CD14-positive monocyte (primary cell): ENCODE data around the gene XYLT1. TPM values are rescaled to one million over a fixed set of nuclear protein-coding genes. Genes with fewer than 3 reads are reported as not detected.

Experiments
- DNase-seq, 3 donors: peaks; one replicate each; pipeline ENCODE4 v3.0.0-alpha.2; 2011 to 2022
- H2AFZ ChIP-seq: 2 replicates; pipeline ENCODE4 v1.6.0; 2012; ENCODE audit warnings: mild to moderate bottlenecking, low read depth, low read length, inconsistent platforms; ENCODE audit not compliant: insufficient read depth, poor library complexity, severe bottlenecking
- H3K27ac ChIP-seq, 2 donors: 1 replicate in 1 of 2; 2 replicates in 1 of 2; pipeline ENCODE4 v1.5.1; 2012 to 2013; ENCODE audit warnings: low read length in 2 of 2, control low read depth in 1 of 2, inconsistent platforms in 1 of 2, low read depth in 1 of 2, mild to moderate bottlenecking in 1 of 2
- H3K27me3 ChIP-seq, 2 donors: one replicate each; pipeline versions ENCODE4 v1.6.0 to v1.6.1; 2011 to 2013; ENCODE audit warnings: low read length in 2 of 2; ENCODE audit not compliant: control insufficient read depth in 2 of 2, insufficient read depth in 2 of 2
- H3K36me3 ChIP-seq, 2 donors: replicated peaks in 1 of 2; 1 replicate in 1 of 2; 2 replicates in 1 of 2; pipeline versions ENCODE4 v1.5.1 to v1.6.1; 2012 to 2013; ENCODE audit warnings: low read length in 2 of 2, control low read depth in 1 of 2, inconsistent platforms in 1 of 2, mild to moderate bottlenecking in 1 of 2; ENCODE audit not compliant: insufficient read depth in 2 of 2, control insufficient read depth in 1 of 2
- H3K4me1 ChIP-seq, 2 donors: 1 replicate in 1 of 2; 2 replicates in 1 of 2; pipeline versions ENCODE4 v1.5.1 to v1.6.1; 2012 to 2013; ENCODE audit warnings: low read length in 2 of 2, control low read depth in 1 of 2, inconsistent platforms in 1 of 2, mild to moderate bottlenecking in 1 of 2, moderate library complexity in 1 of 2; ENCODE audit not compliant: insufficient read depth in 2 of 2, control insufficient read depth in 1 of 2
- H3K4me2 ChIP-seq: replicated peaks from 2 replicates; pipeline ENCODE3; 2012; ENCODE audit warnings: low read length, moderate library complexity, mild to moderate bottlenecking; ENCODE audit not compliant: poor library complexity, severe bottlenecking; ENCODE audit errors: extremely low read depth
- H3K4me3 ChIP-seq, 3 experiments: fragments of 200-600 bp in 1 of 3; sonication (generic) in 1 of 3; replicated peaks in 1 of 3; 1 replicate in 2 of 3; 2 replicates in 1 of 3; pipeline ENCODE4 v1.5.1; 2011 to 2013; ENCODE audit warnings: low read length in 3 of 3, mild to moderate bottlenecking in 3 of 3, control low read depth in 2 of 3, low read depth in 2 of 3, inconsistent platforms in 1 of 3, moderate library complexity in 1 of 3
- H3K79me2 ChIP-seq: 2 replicates; pipeline ENCODE4 v1.6.0; 2012; ENCODE audit warnings: mild to moderate bottlenecking, control low read depth, inconsistent platforms, low read length, moderate library complexity; ENCODE audit not compliant: insufficient read depth
- H3K9ac ChIP-seq: 2 replicates; pipeline ENCODE4 v1.6.0; 2017; ENCODE audit warnings: low read length, mild to moderate bottlenecking; ENCODE audit not compliant: insufficient read depth, poor library complexity, severe bottlenecking
- H3K9me3 ChIP-seq, 2 donors: replicated peaks in 1 of 2; 1 replicate in 1 of 2; 2 replicates in 1 of 2; pipeline versions ENCODE4 v1.5.1 to v1.6.1; 2012 to 2013; ENCODE audit warnings: low read length in 2 of 2, control low read depth in 1 of 2; ENCODE audit not compliant: control insufficient read depth in 1 of 2, insufficient read depth in 1 of 2
- H4K20me1 ChIP-seq: 2 replicates; pipeline ENCODE4 v1.6.0; 2012; ENCODE audit warnings: mild to moderate bottlenecking, low read length, control low read depth, moderate library complexity; ENCODE audit not compliant: insufficient read depth
- H3K27ac Mint-ChIP-seq, 7 donors: one replicate each; pipeline ENCODE4 v1.8.0; 2020; ENCODE audit warnings: mild to moderate bottlenecking in 7 of 7, mixed read lengths in 7 of 7, moderate library complexity in 6 of 7, inconsistent platforms in 2 of 7
- H3K27me3 Mint-ChIP-seq, 3 donors: one replicate each; pipeline ENCODE4 v1.8.0; 2021 to 2022; ENCODE audit warnings: low read depth in 3 of 3, mild to moderate bottlenecking in 3 of 3, mixed read lengths in 3 of 3, moderate library complexity in 3 of 3, inconsistent platforms in 1 of 3
- H3K36me3 Mint-ChIP-seq, 2 donors: one replicate each; pipeline ENCODE4 v1.8.0; 2020; ENCODE audit warnings: mixed read lengths in 2 of 2, inconsistent platforms in 1 of 2, mild to moderate bottlenecking in 1 of 2
- H3K4me1 Mint-ChIP-seq: one replicate; pipeline ENCODE4 v1.8.0; 2020; ENCODE audit warnings: mild to moderate bottlenecking, mixed read lengths
- H3K4me3 Mint-ChIP-seq, 2 donors: one replicate each; pipeline ENCODE4 v1.8.0; 2020; ENCODE audit warnings: mild to moderate bottlenecking in 2 of 2, mixed read lengths in 2 of 2, moderate library complexity in 1 of 2
- H3K9me3 Mint-ChIP-seq, 7 donors: one replicate each; pipeline ENCODE4 v1.8.0; 2020 to 2022; ENCODE audit warnings: mixed read lengths in 7 of 7, mild to moderate bottlenecking in 6 of 7, moderate library complexity in 6 of 7, inconsistent platforms in 2 of 7
- CTCF ChIP-seq: fragments of 200-600 bp; IDR thresholded peaks from one replicate; pipeline ENCODE4 v1.8.0; 2022; ENCODE audit warnings: antibody characterized with exemption, mild to moderate bottlenecking
- whole genome bisulfite sequencing: methylation state at CpG from one replicate; pipeline ENCODE4 v1.1.5; 2013; ENCODE audit warnings: missing lambda C conversion rate; ENCODE audit not compliant: insufficient coverage; 5-methylcytosine and 5-hydroxymethylcytosine counted together
- intact Hi-C, 2 donors: fragments of 100-400 bp; cut with micrococcal nuclease; formaldehyde crosslinking; loops; one replicate each; pipeline versions ENCODE4 v1.15.0 to v1.15.1; 2023
- polyA plus RNA-seq, 3 donors: library from polyadenylated mRNA; depleted of rRNA in 1 of 3; unstranded in 2 of 3; stranded (reverse) in 1 of 3; fragments of 300-500 nt in 2 of 3; fragments of >200 nt in 1 of 3; fragmentation: Illumina TruSeq in 2 of 3; gene quantifications; 1 replicate in 2 of 3; 2 replicates in 1 of 3; pipeline ENCODE4 v1.2.3, GENCODE V29; 2012 to 2021

XYLT1 gene
- polyA plus RNA-seq, 3 donors, result 0.51 to 9.4 (median 1.6) TPM

DNA sequence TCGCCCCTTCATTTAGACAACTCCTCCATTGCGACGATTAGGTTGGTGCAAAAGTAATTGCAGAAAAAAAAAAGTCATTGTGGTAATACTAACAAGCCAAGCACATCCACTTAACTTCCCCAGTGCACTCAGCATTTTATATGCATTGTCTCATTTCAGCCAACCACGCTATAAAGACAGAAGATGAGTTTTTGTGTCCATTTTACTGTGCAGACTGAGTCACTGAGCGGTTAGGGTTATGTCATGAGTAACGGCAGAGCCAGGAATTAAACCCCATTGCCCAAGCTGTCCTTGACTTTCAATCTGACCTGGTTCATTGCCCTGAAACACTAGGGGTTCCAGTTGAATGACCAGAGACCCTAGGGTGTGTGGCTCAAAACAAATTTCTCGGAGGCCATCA, 218.7 kb downstream of the XYLT1 start:
- intact Hi-C loops, result no loop called here
- no peak for TF ChIP-seq CTCF
- no peaks in the 10 kb centered on the region for H3K27me3 ChIP-seq
- H3K4me3 Mint-ChIP-seq, result no peak overlapping the region
- peaks cover 26 to 51% of the 10 kb centered on the region in 2 donors for H3K36me3 Mint-ChIP-seq
- H3K4me2 ChIP-seq, result no peak overlapping the region
- no peak overlapping the region for H2AFZ ChIP-seq
- H3K36me3 ChIP-seq, result peaks cover 0 to 12% of the 10 kb centered on the region in 2 donors
- no peaks in the 10 kb centered on the region for H3K4me1 ChIP-seq
- peaks cover 31% of the 10 kb centered on the region for H3K4me1 Mint-ChIP-seq
- peaks cover 0 to 1% (median 0%) of the 10 kb centered on the region in 3 donors for H3K27me3 Mint-ChIP-seq
- peak in 1 of 3 donors; percentile 36 for DNase-seq
- no peak overlapping the region for H3K27ac ChIP-seq
- no peak overlapping the region for H3K9ac ChIP-seq
- peaks cover 51% of the 10 kb centered on the region for H4K20me1 ChIP-seq
- peak overlapping the region in 1 of 7 donors; percentile 62 for H3K27ac Mint-ChIP-seq
- no peak overlapping the region for H3K4me3 ChIP-seq
- H3K9me3 Mint-ChIP-seq, result no peaks in the 10 kb centered on the region
- H3K9me3 ChIP-seq, result no peaks in the 10 kb centered on the region
- WGBS, result 79% methylated on average over 3 of the region's 7 CpGs
- peaks cover 62% of the 10 kb centered on the region for H3K79me2 ChIP-seq

DNA sequence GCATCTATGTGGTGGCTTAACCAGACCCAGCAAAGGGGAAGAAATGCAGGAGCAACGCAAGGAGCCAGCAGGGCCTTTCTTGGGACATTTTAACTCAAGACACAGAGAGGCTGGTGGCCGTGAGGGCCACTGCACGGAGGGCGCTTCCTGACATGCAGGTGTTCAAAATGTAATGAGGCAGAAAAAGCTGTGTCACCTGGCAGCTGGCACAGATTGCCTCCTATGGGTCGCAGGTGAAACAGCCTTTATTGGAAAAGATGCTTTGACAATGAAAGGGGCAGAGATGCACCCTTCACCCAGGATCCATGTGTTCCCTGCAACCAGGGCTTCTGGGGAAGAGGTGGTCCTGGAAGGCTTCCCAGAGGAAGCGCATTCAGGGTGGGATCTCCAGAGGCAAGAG, 219.3 kb downstream of the XYLT1 start:
- no peaks in the 10 kb centered on the region for H3K4me1 ChIP-seq
- Mint-ChIP-seq H3K27me3 (peaks cover 0 to 1% (median 0%) of the 10 kb centered on the region in 3 donors), H3K36me3 (peaks cover 29 to 50% of the 10 kb centered on the region in 2 donors), H3K27ac (peak overlapping the region in 1 of 7 donors; percentile 2), H3K9me3 (no peaks in the 10 kb centered on the region), H3K4me3 (no peak overlapping the region), H3K4me1 (peaks cover 29% of the 10 kb centered on the region)
- intact Hi-C loops, result no loop called here
- WGBS, result 93% methylated on average over 5 of the region's 6 CpGs
- H3K9ac ChIP-seq, result no peak overlapping the region
- peaks cover 56% of the 10 kb centered on the region for H4K20me1 ChIP-seq
- H3K9me3 ChIP-seq, result no peaks in the 10 kb centered on the region
- H3K27ac ChIP-seq, result no peak overlapping the region
- peaks cover 59% of the 10 kb centered on the region for H3K79me2 ChIP-seq
- no peaks in the 10 kb centered on the region for H3K27me3 ChIP-seq
- peaks cover 0 to 12% of the 10 kb centered on the region in 2 donors for H3K36me3 ChIP-seq
- no peak for DNase-seq
- H2AFZ ChIP-seq, result no peak overlapping the region
- H3K4me2 ChIP-seq, result no peak overlapping the region
- no peak overlapping the region for H3K4me3 ChIP-seq
- TF ChIP-seq CTCF, result no peak
